NCI-H226 (cell line): ENCODE measurements around the gene GSG1L.
A peak's percentile ranks its signal among the peaks of the same experiment; 100 is the strongest.
"Not testable (repeated sequence)": the region's sequence is repeated elsewhere in the genome, so short reads cannot be mapped to it uniquely, and the experiment has no call there.

ENCODE experiments used
- DNase-seq: peaks from one replicate; pipeline ENCODE4 v3.0.0-alpha.2; 2015

GSG1L gene

DNA sequence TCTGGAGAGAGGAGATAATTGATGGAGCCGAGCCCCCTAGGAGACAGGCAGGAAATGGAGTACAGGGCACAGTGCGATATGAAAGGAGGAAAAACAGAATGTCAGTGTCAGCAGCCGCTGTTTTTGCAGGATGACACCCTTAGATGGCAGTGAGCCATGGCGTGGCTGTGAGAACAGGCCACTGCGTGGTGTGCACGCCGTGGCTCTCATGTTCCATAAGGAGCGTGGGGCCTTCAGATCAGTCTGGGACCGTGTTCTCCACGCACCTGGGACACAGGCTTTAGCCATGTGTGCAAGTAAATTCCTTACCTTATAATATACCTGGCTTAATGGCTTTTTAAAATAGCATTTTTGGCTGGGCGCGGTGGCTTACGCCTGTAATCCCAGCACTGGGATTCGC, 315.6 kb downstream of the GSG1L start:
- no peak for DNase-seq

DNA sequence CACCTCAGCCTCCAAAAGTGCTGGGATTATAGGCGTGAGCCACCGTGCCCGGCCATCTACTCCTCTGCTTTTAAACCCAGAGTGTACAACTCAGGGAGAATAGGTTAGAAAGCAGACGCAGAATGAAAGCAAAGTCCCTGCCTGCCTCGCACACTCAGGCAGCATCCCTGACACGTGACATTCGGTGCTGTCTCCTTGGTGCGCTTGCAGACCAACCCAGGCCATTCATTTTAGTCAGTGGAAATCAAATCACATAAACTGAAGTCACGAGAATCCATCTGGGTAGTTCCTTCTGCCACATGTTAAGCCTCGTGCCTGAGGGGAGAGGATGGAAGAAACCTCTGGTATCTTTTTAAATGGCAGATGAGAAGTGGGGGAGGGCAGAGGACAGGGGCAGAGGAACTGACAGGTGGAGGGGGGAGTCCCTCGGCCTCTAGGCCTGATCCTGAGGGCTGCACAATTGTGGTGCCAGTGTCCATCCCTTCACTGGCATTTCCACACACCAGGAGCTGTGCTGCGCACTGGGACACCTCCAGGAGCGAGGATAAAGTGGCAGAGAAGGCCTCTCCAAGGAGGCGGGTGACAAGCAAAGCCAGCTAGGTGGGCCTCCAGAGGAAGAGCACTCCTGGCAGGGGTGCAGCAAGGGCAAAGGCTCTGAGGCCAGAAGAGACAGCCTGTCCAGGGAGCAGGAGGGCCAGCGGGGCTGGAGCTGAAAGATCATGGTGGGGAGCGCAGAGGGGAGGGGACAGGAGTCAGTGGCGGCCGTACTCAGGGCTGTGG, 317.2 kb downstream of the GSG1L start:
- no peak for DNase-seq

DNA sequence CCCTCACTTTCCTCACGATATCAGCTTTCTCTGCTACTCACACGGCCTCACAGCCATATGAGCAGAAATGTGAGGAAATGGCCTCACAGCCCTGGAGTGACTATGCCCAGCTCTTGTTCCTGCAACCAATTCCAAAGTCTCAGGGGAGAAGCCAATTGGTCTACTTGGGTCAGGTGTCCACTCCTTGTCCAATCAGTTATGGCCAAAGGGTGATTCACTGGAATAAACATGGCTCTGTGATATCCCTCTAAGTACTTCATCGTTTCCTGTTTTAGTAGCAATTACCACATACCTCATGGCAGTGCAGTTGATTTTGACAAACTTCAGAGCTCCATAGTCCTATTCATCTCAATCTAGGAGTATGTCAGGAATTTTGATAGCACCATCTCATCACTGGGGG, 318.2 kb downstream of the GSG1L start:
- peak; percentile 36 for DNase-seq

DNA sequence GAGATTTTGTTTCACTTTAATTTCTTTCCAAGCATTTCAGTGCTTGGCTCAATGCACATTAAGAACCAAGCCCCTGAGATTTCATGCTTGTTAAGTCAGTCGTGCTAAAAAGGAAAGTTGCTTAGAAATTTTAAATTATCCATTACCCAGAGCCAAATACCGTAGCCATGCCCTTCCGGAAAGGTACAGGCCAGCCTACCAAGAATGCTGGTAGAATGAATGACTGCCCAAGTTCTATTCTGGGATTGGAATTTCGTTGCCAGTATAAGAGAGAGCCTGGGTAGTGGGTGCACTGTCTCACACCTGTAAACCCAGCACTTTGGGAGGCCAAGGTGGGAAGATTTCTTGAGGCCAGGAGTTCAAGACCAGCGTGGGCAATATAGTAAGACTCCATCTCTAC, 319.6 kb downstream of the GSG1L start:
- no peak for DNase-seq

DNA sequence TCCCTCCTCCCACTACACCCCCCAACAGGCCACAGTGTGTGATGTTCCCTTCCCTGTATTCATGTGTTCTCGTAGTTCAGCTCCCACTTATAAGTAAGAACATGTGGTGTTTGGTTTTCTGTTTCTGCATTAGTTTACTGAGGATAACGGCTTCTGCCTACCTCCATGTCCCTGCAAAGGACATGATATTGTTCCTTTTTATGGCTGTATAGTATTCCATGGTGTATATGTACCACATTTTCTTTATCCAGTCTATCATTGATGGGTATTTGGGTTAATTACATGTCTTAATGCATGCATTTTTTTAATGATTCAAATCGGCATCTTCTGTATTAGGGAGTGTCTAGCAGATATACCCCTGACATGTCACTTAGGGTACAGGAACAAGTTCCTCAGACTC, 320.5 kb downstream of the GSG1L start:
- DNase-seq = not testable (repeated sequence)

DNA sequence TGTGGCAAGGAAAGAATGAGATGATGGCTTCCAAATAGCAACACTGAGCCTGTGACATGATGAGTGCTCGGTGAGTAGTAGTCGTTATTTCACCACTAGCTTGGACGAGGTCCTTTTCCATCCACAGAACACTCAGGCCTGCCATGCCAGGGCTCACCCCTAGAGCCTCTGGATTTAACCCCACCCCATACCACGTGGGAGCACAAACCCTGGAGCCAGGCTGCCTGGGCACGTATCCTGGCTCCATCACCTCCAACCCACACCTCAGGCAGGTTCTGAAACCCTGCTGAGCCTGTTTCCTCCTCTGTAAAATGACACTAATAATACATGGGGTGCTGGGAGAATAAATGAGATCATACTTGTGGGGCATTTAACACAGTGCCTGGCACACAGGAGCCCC, 321.2 kb downstream of the GSG1L start:
- DNase-seq = no peak

DNA sequence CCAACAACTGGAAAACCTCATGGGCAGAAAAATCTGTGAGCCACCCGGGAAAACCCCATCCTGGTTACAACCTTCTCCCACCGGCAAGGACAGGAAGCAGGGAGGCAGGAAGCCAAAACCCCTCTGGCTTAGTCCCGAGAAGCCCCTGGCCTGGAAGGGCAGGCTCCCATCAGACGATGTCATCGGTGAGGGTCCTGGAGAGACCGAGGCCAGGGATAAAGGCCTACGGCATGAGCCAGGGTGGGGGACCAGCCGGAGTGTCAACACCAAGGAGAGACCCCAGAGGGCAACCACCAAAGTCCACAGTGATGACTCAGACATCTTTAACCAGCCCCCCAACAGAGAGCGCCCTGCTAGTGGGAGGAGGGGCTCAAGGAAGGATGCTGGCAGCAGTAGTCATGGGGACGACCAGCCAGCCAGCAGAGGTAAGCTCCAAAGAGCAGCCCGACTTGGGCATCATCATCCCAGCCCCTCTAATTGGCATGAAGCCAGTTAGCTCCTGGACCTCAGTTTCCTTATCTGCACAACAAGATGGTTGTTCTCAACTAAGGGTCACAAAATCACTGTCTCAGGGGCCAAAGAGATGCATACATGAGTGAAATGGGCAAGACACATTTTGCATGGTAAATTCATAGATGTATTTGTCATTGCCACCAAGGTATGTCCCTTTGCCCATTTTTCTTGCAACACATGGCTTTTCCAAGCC, 322.9 kb downstream of the GSG1L start:
- DNase-seq = peak; percentile 11

DNA sequence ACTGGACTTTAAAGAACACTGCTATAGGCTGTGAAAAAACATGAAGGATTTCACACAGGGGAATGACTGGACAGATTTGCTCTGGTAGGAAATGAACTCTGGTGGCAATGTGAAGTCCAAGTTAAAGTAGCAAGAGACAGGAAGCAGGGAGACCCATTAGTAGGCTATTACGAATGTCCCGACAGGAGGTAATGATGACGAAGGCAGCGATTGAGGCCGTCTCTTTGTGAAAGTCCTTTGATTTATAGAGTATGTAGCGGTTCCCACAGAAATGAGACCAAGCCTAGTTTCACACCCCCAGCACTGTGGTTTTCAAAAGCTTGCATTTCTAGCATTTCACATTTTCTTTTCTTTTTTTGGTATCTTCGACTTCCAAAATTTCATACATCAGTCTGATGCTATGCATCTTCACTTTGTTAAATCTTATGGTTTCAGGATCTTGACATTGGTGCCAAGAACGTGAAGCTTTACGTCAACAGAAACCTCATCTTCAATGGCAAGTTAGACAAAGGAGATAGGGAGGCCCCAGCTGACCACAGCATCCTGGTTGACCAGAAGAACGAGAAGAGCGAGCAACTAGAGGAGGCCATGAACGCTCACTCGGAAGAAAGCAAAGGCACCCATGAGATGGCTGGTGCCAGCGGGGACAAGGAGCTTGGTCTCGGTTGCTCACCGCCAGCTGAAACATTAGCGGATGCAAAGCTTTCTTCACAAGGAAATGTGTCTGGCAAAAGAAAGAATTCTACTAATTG, 323.7 kb downstream of the GSG1L start:
- no peak for DNase-seq

DNA sequence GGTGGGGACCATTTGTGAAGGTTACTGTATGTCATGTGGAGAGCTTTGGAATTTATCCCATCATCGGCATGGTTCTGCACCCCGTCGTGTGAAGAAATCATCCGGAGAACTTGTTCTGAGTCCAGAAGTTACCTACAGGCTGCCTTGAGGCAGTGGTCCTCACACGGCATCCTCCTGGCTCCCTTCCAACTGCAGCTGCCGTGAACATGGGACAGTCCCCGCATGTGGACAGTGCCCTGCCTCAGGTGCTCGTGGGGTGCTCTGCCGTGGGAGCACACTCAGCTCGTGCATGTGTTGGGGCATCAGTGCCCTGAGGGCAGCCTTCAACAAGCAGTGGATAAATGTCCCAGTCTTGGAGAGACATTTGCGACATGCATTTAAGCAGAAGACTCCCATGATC, 324.9 kb downstream of the GSG1L start:
- no peak for DNase-seq
